GM21526 (cell line): Measurements from ENCODE around the gene PCARE.
"Not testable (repeated sequence)": the region's sequence is repeated elsewhere in the genome, so short reads cannot be mapped to it uniquely, and the experiment has no call there.

Experiments
- ATAC-seq: cut with Tn5 transposase; IDR thresholded peaks from one replicate; pipeline ENCODE4 v1.9.1; 2021; ENCODE audit warnings: moderate library complexity; ENCODE audit not compliant: unreplicated experiment, low FRiP score

PCARE gene

DNA sequence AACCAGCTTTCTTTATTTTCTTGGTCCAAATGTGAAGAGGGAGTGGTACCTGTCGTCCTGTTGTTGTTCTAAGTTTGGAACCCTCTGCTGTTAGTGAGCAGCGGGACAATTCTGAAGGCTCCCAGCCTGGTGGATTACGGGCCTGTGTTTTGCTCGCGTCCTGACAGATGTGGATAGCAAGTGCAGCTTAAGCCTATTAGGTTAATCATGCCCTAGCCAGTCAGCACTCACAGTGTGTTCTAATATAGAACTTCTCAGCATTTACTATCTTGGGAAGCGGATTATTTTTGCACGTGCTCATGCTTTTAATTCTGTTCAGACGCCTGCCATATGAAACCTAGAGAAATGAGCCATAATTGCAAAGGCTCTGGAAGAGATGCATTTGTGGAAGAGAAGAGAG, at the start of gene PCARE:
Gene PCARE, minus strand, starts transcription at position 113 of the 400 bp plus-strand sequence. CDS start 262 bp downstream, outside the sequence.
- no peak for ATAC-seq

DNA sequence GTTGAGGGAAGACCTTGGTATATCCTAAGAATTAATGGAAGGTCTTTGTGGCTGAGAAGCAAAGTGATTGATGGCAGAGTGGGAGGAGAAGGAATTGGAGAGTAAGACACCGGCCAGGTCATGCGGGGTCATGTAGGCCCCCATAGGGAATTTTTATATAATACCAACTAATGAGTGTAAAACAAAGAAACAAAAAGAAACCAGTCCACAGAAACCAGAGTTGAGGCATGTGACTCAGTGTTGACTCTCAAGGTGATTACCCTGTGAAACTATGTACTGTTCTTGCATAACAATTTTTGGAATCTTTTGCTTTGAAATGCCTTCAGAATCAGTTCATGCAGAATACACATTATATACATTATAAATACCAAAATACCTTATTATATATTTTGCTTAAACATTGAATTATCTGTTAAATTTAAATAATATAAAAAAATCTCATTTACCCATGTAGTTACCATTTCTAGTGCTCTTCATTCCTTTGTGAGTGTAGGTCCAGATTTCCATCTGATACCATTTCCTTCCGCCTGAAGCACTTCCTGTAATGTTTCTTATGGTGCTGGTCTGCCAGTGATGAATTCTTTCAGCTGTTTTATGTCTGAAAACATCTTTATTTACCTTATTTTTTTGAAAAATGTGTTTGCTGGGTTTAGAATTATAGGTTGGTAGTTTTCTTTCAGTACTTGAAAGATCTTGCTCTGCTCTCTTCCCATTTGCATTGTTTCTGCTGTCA, 49.5 kb upstream of the PCARE start:
- no peak for ATAC-seq

DNA sequence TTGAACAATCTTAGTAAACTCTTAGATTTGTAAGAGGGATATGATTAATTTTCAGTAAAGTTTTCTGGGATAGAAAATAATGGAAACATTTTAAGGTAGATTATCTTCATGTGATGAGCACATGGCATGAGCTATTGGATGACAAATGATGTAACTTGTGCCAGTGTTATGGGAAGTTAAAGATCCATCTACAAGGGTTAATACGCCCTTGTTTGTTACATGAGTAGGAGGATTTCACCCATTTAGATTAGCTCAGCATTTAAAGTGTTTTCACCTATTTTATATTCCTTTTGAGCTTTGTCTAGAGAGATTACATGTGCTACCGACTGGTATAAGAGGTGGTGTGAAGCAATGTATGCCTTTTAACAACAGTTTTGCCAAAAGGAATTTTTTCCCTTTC, 46.5 kb upstream of the PCARE start:
- ATAC-seq: no peak

DNA sequence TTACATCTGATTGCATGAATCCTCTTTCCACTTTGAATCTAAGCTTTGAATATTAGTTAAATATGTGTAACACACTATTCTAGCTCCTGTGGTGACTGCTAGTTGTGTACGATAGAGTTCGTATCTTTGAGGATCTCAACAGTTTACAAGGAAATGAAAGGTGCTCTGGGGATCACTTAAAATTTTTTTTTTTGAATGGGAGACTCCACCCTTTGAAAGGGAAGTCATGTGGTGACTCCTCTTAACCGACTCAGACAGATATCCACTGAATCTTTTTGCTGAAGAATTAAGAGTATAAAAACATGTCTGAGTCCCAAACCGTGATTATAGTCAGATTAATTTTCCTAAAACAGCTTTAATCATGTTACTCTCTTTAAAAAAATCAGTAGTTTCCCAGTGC, 44.9 kb upstream of the PCARE start:
- no peak for ATAC-seq

DNA sequence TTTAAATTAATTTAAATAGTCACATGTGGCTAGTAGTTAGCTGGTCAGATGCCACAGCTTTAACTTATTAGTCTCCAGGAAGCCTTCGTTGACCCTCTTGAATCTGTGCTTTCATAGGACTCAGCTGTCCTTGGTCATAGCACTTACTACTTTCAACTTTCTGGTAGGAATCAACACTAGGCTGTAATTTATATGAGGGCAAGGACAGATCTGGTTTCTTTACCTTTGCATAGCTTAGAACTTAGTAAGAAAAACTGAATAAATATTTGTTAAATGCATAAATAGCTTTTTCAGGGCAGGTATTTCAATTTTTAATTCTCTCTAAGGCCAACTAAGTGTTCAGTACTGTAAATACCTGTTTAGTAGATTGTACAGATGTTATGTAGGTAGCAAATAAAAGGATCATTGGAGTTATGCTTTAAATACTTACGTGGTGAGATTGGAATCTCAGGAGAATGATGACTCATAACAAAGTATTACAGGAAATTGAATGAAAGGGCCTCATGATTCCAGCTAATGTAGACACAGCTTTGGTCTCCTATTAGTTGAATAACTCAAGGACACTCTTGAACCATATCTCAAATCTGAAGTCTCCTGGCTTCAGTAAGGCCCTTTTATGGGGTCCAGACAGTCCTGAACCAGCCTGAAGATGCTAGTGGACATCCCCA, 43.4 kb upstream of the PCARE start:
- ATAC-seq: no peak

DNA sequence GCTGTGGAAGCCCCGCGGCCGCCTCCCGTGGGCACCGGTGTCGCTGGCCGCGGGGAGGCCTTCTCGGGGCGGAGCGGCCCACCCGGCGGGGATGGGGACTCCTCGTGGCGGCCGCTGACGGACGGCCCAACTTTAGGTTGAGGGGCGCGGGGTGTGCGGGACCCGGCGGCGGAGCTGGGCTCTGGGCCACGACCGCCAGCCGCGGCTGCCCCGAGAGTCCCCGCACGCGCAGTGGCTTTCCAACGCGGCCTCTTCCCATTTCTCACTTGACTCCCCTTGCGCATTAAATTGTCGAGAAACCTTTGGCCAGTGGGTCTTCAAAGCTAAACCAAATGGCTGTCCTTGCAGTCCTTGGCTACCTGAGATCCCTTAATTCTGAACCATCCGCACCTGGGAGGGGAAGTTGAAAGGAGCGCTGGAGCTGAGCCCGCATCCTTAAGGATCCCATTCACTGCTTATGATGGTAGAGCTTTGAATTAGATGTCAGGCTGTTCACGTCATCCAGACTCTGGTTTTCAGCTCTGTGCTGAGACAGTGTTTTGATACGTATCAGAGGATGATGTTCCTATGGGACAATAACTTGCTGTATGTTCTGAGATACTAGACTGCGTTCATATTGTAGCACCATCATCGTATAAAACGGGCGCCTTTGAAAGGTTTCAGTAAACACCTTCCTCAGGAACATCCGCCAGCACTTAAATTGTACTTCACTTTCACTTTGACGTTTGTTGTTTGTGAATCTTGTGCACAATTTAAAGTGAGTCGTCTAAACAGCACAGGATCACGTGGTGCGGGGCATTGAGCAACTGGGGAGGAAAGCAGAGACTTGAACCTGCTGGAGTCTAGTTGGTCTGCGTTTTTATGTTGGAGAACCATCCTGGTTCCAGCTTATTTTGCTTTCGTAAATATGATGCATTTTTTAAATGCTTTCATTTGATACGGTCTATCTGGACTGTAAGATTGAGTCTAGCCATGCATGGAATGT, 41.8 kb upstream of the PCARE start:
- ATAC-seq: no peak

DNA sequence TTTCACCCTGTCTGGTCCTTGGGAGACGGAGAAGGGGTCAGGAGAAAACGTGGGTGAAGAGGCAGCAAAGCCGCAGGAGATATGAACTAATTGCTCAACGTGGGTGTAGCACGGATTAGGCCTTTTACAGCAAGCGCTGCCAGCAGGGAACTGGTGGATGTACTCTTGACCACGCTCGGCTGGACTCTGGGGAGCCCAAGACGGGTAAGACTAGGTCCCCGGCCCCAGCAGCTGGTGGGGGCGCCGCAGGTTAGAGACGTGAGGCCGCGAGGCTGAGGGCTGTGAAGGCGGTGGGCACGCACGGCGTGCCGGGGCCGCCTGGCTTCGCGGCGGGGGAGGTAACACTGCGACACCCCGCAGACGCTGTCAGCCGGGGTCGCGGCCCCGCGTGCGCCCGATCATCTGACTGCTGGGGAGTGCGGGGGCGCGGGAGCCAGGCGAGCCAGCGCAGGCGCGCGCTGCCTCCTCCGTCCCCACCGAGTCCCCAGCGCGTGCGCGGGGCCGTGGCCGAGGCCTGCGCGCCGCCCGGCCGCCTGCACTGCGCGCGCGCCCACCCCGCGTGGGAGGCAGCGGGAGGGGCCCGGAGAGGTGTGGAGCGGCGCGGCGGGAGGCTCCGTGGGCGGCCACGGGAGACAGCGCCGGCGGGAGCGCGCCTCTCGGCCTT, 40.8 kb upstream of the PCARE start, which contains the start of gene CLIP4:
Gene CLIP4, plus strand, starts transcription at position 470 of the 664 bp plus-strand sequence. CDS start 5,974 bp downstream, outside the sequence.
- ATAC-seq: no peak

DNA sequence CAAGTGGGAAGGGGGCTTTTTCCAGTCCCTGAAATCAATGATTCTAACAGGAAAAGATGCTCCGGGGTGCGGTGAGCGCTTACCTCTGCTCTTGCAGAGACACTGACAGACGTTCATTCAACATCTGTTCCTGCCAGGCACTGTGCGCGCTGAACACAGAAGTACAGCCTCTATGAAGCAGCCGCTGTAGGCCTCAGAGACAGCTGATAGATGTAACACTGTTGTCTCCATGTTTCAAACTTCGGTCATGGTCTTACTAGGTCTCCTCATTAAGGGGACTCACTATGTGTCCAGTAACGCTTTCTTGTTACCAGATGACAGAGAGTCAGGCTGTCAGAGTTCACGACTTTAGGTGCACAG, 40.2 kb upstream of the PCARE start:
- no peak for ATAC-seq

DNA sequence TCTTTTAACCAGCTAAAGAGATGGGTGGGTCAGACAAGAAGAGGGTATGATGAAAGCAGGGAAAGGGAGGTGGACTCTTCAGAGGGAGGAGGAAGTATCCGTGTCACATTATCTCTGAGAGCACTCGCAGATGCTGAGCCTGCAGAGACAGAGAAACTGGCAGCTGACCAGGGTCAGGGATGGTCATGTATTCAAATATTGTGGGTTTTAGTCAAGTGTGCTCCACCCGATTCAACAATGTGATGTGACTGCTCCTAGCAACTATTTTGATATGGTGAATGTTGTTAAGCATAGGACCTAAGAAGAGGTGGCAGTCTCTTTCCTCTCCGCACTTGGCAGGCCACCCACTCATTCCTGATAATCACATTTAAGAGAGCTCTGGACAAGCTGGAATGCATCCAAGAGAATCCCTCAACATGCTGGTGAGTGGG, 39.6 kb upstream of the PCARE start:
- no peak for ATAC-seq

DNA sequence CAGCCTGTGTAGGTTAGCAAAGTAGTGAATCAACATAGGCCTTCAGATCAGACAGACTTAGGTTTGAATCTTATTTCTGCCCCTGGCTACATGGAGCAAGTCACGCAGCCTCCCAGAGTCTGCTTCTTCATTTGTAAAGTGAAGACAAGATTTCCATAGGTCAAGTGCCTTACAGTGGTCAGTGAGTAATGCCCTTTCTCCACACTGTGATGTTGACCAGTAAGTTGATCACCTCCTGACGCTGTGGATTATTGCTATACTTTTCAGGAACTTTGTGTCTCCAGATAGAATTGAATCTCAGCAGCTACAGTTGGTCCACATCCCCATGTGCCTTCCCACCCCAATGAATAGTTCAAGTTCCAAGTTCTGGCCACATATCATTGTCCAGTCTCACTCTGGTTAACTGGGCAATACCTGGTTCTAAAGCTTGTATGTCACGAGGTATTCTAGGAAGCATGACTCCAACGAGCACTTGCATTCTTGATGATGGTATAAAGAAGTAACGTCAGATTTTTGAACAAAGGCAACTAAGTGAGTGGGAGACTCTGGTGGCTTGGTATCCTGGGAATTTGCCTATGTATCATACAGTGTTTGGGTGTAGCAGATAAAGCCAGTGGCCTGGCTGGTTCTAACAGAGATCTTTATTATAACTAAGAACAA, 38.8 kb upstream of the PCARE start:
- ATAC-seq: no peak

DNA sequence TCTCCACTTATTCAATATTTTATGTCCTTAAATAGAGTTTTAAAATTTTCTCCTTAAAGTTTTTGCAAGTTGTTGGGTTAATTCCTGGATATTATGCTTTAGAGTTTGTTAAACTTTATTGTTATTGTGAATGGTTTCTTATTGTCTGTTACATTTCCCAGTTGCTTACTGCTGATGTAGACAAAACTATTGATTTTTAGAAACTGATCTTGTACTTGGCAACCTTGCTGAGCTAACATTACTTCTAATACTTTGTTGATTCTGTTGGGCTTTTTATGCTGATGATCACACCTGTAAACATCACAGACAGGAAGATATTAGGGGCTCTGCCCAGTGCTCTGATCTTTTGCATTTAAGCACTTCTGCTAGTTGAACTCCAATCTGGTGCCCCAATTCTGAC, 38.1 kb upstream of the PCARE start:
- ATAC-seq: no peak

DNA sequence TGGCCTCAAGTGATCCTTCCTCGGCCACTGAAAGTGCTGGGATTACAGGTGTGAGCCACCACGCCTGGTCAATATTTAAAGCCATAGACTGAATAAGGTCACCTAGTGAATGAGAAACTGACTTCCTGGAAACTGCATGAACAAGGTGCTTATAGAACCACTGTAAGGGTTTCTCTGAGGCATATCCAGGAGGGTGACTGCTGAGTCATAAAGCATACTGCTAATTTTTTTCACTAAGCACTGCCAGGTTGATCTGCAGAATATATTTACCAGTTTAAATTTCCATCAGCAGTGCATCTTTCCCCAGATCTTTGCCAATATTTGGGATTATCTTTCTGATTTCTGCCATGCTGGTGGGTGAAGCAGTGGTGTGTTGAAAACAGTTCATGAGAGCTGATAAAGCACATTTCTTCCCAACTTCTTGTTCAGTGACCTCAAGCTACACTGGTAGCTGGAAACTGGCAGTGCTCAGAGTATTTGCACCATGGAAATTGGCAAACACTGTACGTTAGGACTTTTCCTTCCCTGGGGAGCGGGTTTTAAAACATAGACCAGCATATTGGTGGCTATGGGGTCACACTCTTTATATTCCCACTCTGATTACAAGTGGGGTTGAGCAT, 36.7 kb upstream of the PCARE start:
- no peak for ATAC-seq

DNA sequence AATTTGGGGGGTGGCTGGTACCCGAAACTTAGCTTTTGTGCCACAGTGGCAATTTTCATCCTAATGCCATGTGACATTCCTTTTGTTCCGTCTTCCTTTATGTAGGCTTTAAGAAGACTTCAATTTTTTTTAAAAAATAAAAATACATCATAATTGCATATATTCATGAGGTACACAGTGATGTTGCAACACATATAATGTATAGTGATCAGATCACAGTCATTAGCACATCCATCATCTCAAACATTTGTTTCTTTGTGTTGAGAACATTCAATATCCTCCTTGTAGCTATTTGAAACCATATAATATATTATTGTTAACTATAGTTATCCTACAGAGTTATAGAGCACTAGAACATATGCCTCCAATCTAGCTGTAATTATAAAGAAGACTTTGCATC, 34.9 kb upstream of the PCARE start:
- no peak for ATAC-seq

DNA sequence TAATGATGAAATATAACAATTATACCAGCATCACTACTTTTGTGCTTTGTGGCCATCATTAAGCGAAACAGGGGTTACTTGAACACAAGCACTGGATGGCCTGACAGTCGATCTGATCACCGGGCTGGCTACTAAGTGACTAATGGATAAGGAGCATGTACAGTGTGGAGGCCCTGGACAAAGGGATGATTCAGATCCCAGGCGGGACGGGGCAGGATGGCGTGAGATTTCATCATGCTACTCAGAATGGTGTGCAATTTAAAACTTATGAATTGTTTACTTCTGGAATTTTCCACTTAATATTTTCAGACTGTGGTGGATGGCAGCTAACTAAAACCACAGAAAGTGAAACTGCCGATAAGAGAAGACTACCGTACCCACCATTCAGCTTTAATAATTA, 33.9 kb upstream of the PCARE start:
- ATAC-seq: no peak

DNA sequence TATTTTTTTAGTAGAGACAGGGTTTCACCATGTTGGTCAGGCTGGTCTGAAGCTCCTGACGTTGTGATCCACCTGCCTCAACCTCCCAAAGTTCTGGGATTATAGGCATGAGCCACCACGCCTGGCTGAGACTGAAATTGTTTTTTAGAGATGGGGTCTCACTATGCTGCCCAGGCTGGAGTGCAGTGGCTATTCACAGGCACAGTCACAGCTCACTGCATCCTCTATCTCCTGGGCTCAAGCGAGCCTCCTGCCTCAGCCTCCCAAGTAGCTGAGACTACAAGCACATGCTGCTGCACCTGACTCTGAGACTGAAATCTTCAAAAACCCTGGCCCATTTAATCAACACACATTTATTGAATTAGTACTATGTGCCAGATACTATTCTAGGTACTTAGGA, 33.2 kb upstream of the PCARE start:
- not testable (repeated sequence) for ATAC-seq

DNA sequence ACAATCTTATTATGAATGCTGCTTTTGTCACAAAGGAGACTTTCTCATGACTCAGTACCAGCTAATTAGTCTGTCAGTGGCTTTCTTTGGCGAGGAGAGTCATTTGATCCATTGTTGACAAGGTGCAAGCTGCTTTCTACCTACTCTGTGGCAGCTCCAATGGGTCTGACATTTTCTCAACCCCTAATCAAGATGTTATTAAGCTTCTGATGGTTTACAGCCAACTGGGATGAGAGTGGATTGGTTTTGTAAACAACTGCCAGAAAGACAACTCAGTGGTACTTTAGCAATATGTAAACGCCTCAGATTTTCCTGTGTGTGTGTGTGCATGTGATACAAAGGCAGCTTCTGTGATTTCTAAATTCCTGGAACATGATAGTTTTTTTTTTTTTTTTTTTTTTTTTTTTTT, 32.7 kb upstream of the PCARE start:
- ATAC-seq: no peak

DNA sequence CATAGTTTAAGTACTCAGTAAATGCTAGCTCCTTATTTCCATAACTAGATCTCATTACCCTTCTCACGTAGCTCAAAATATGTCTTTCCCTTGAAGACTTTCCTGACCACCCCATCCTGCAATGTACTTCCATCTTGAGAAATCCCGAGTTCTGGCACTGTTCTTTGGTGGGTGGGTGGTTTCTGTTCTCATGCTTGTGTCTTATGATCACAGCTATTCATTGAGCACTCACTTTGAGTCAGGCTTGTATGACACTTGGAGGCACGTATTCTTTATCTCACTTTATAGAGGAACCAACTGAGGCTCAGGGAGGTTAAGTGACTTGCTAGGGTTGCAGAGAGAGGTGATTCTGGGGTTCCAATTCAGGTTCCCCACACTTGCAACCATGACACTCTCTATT, 31.9 kb upstream of the PCARE start:
- no peak for ATAC-seq

DNA sequence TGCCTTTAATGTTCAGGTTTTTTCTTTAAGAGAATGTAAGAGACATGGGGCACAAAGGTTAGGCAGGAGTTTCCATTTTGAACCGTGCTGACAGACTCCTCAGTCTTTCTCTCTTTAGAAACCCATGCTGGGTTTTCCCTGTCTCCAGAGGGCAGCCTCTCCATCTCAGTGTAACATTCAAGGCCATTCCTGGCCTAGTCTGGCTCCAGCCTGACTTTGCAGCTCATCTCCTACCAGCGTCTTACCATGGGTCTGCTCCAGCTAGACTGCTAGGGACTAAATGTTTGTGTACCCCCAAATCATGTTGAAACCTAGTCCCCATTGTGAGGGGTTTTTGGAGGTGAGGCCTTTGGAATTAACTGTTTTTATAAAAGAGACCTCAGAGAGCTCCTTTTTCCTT, 31.1 kb upstream of the PCARE start:
- no peak for ATAC-seq

DNA sequence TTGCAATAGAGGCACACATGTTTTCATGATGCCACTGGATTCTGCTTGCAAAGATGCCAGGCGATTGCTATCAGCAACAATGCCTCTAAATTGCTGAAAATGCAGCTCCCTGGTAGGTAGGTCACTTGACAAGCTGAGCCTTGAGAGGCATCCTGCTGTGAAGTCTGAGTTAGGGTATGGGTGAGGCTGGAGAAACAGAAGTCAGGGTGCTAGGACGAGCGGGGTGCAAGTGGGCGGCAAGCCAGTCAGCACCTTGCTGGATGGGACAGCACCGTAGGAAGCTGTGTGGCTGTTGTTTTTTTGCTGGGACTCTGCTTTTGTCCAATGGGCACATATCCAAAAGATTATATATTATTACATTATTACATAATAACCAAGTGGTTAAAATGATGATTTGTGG, 30.4 kb upstream of the PCARE start:
- no peak for ATAC-seq

DNA sequence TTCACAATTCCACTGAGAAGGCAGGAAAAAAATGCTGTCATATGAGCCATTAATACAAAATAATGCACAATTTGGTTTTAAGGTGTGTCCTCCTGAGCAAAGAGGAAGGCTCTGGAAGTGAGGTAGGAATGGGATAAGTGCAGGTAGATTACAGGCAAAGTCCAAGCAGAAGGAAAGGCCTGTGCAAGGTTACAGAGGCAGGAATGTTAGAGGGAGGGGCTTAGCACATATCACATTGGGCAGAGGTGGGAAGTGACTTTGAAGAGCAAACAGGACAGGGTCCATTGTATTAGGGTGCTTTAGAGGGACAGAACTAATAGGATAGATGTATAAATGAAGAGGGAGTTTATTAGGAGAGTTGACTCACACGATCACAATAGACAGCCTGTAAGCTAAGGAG, 26.2 kb upstream of the PCARE start:
- ATAC-seq: no peak
